Hematopoietic multipotent progenitor cell treated with erythropoietin and hydrocortisone succinate and interleukin-3 and kit ligand, for 6 days (in vitro differentiated cells): ENCODE data around the gene TRPM2.
"Not testable (repeated sequence)": the region's sequence is repeated elsewhere in the genome, so short reads cannot be mapped to it uniquely, and the experiment has no call there.

Experiments
- DNase-seq: peaks from one replicate; pipeline ENCODE4 v3.0.0-alpha.2; 2015

Gene TRPM2

DNA sequence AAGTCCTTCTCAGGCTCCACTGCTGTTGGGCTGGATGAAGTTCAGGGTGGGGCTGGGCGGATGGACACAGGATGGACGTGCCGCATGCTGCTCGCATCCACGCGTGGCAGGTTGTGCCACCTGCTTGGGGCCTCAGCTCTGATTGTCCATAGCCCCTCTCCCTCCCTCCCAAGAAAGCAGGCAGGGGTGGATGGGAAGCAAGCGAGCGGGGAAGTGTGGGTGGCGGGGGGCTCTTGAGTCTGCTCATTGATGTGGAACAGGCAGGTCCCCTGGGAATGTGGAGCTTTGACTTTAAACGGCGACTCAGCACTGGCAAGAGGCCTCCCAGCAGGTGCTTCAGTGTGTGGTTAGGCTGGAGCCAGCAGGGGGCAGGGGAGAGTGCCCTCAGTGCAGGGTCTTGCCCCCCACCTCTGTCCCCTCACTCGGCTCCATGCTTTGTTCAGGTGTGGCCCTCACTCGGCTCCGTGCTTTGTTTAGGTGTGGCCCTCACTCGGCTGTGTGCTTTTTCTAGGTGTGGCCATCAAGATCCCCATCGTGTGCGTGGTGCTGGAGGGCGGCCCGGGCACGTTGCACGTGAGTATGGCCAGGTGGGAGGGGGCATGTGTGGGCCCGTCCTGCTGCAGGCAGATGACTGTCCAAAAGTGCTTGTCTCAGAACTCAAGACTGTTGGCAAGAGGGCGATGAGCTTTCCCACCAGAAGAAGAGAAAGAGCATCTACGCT, 23.9 kb downstream of the TRPM2 start:
- DNase-seq: peak; percentile 10

DNA sequence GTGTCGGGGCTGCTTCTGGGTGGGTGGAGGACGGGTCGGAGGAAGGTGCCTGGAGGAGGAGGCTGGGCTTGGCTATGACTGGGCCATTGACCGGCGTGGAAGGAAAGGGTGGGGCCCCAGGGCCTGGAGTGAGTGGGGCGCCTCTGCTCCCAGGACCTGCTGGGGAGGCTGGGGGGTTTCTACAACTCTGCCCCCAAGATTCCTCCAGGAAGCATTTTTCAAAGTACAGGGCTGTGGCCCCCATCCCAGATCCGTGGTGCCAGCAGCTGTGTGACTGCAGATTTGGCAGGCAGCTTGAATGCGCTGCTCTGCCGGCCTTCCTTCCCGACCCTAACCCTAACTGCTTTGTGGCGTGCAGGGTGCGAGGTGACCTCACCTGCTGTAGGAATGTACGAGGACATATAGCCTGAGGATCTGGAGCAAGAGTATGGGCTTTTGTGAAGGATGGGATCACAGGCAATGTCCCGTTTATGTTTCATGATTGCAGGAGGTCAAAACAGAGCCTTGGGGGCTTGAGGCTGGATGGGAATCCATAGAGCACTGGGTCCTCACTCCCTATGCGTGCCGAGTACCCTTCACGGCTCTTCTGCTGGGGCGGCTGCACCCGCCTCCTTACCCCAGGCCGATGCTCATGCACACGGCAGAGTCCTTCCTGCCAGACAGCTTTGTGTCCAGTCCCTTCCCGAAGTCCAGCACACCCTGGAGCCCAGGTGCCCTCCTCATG, 24.7 kb downstream of the TRPM2 start:
- no peak for DNase-seq

DNA sequence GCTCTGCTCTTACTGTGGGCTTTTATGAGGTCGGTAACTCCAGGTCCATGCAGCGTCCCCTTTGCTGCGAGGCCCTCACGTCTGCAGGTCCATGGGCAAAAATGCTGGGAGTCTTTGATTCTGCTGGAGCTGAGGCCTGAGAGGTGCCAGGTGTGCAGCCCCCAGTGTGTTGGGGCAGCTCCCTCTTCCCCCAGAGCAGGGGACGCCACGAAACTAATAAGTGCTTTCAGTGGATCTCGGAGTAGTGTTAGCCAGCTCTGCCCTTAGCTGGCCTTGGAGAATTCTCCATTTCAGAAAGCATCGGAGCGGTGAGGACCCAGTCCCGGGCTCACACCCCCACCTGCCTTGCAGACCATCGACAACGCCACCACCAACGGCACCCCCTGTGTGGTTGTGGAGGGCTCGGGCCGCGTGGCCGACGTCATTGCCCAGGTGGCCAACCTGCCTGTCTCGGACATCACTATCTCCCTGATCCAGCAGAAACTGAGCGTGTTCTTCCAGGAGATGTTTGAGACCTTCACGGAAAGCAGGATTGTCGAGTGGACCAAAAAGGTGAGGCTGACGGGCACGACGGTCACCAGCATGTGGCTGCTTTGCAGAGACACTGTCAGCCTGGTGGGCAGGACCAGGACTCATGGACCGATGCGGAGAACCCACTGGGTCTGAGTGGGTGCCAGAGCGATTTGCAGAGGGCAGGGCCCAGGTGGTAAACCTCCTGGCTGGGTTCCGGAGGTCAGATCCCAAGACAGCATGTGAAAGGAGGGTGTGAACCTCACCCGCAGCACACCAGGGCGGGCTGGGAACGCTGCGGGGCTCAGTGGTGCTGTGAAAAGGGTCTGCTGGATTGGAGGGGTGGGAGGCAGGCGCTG, 25.5 kb downstream of the TRPM2 start:
- no peak for DNase-seq

DNA sequence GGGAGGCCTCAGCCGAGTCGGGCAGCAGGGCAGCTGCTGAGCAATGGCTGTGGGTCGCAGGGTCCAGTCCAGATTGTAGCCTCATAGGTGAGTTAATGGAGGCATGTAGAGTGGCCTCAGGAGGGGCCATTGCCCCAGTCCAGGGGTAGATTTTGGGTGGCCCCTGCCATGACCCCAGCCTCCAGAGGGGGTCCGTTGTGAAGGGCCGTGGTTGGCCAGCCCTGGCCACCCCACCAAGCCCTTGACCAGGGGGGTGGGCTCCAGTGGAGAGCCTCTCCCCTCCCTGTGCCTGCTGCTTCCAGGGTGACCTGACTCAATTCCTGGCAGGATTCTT, 26.1 kb downstream of the TRPM2 start:
- no peak for DNase-seq

DNA sequence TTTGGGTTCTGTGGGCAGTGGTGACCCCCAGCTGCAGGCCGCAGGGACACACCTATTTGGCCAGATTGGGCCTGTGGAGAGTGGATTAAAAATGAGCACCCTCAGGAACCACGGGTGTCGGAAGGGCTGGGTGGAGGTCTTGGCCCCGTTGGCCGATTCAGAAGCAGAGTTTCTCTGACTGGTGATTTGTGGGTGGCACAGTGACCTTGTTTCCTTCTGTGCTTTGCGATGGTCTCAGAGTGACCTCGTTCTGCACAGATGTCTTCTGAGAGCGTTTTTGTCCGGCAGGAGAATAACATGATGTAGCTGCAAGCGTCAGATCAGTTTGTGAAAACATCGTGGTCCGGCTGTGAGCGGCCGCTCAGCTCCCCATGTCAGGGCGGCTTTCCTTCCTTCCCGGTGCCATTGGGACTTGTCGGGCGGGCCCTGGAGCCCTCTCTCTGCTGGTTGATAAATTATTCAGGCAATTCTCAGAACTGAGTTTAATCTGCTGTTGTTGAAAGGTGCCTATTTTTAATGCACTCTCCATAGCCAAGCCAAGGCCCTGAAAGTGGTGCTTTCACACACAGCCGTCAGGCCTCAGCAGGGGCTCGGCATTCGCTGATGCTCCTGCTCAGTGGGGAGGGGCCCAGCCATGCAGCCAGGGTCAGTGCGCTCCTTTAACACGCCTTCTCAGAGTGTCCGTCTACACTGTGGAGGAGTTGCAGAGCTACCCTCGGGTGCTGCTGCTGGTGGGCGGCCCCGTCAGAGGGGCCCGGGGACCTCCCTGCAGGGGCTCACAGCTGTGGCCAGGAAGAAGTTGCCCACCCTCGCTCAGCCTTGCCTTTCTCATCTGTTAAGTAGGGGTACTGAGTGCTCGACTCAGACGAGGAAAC, 26.8 kb downstream of the TRPM2 start:
- no peak for DNase-seq

DNA sequence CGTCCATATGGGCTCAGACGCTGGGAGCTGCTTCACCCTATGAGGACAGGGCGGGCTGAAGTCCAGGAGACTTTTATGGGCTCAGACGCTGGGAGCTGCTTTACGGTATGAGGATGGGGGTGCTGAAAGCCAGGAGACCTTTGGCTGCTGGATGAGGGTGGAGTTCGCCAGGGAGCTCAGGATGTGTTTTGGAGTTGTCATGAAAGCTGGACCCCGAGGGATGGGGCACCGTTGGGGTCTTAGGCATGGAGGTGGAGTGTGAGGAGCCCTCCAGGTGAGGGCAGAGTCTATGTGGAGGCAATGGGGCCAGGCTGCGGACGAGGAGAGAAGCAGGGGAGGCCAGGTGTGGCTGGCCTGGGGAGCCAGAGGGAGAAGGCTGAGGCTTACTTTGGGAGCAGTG, 27.5 kb downstream of the TRPM2 start:
- DNase-seq: no peak

DNA sequence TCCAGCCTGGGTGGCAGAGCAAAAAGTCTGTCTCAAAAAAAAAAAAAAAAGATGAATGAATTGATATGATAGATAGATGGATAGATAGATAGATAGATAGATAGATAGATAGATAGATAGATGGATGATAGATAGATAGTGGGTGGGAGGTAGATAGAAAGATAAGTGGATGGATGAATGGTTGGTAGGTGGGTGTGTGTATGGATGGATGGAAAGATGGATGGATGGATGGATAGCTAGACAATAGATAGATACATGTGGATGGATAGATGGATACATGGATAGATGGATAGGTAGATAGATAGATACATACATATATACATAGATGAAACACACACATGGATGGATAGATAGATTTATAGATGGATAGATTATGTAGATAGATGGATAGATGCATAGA, 28.5 kb downstream of the TRPM2 start:
- no peak for DNase-seq

DNA sequence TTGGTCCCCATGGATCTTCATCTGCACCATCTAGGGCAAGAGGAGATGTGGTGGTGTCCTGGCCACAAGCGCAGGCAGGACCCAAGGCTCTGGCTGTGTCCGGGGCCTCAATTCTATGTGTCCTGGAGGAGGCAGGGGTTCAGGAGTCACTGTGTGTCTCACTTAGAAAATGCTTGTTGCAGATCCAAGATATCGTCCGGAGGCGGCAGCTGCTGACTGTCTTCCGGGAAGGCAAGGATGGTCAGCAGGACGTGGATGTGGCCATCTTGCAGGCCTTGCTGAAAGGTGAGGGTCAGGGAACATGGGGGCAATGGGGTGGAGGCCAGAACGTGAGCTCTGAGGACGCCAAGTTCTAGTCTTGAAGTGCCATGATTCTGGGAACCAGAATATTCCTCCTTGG, 29.1 kb downstream of the TRPM2 start:
- DNase-seq: no peak

DNA sequence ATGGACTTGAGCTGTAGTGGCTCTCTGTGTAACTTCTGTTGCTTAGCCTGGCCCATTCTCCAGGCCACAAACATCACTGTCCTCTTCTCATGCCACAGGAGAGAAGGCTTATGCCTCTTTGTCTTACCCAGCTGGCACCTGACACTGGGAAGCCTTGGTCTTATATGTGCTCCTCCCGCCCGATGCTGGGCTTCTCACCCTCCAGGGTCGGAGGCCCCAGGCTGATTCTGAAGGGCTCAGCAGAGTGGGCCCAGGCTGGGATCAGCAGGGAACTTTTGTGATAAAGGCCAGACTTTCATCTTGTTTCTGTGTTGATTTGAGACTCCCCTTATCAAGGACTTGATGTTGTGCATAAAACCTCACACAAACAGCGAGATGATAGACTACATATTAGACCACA, 29.8 kb downstream of the TRPM2 start:
- DNase-seq: no peak

DNA sequence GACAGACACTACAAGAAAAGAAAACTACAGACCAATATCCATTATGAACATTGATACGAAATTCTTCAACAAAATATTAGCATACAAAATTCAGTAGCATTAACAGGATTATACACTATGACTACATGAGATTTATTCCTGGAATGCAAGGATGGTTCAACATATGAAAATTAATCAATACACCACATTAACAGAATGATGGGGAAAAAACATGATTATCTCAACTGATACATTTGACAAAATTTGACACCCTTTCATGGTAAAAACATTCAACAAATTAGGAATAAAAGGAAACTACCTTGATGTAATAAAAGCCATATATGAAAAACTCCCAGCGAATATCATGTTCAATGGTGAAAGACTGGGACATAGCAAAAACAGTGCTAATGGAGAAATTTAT, 31.5 kb downstream of the TRPM2 start:
- DNase-seq: no peak

DNA sequence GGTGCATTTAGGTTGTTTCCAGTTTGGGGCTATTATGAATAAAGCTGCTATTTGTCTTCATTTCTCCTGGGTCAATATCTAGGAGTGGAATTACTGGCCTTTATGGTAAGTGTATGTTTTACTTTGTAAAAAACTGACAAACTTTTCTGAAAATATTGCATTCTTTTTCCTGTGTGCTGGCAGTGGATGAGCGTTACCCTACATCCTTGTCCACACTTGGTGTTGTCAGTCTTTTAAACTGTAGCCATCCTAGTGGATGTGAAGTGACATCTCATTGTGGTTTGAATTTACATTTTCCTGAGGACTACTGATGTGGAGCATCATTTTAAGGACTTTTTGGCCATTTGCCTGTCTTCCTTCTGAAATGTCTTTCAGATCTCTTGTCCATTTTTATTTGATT, 35.9 kb downstream of the TRPM2 start:
- DNase-seq: no peak

DNA sequence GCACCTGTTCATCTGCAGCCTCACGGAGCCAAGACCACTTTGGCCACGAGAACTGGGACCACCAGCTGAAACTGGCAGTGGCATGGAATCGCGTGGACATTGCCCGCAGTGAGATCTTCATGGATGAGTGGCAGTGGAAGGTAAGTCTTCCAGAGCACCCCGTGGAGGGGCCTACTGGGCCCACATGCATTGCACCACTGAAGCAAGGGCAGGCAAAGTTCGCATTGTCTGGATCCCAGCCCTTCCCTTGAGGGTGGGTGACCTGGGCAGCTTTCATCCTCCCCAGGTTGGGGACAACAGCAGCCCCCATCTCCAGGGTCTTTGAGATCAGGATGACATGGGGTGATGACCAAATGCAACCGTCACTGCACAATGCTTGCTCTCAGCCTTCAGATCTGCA, 37.5 kb downstream of the TRPM2 start:
- DNase-seq: no peak

DNA sequence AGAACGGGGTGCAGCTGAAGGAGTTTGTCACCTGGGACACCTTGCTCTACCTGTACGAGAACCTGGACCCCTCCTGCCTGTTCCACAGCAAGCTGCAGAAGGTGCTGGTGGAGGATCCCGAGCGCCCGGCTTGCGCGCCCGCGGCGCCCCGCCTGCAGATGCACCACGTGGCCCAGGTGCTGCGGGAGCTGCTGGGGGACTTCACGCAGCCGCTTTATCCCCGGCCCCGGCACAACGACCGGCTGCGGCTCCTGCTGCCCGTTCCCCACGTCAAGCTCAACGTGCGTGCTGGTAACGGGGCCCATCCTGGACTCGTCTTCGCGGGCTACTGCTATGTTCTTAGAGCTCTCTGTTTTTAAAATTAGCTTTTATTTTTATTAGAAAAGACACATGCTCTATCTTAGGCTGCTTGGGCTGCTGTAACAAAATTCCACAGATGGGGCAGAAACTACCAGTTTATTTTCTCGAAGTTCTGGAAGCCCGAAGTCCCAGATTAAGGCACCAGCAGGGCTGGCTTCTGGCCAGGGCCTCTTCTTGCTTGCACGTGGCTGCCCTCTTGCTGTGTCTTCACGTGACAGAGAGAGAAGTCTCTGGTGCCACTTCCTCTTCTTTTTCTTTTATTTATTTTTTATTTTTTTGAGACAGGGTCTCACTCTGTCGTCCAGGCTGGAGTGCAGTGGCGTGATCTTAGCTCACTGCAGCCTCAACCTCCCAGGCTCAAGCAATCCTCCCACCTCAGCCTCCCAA, 38.1 kb downstream of the TRPM2 start:
- DNase-seq: peak; percentile 65

DNA sequence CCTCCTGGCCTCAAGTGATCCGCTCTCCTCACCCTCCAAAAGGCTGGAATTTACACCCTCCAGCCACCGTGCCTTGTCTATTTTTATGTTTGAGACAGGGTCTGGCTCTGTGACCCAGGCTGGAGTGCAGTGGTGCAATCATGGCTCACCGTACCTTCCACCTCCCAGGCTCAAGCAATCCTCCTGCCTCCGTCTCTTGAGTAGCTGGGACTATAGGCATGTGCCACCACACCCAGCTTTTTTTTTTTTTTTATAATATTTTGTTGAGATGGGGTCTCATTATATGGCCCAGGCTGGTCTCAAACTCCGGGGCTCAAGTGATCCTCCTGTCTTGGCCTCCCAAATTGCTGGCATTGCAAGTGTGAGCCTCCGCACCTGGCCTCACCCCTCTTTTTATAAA, 38.8 kb downstream of the TRPM2 start:
- no peak for DNase-seq

DNA sequence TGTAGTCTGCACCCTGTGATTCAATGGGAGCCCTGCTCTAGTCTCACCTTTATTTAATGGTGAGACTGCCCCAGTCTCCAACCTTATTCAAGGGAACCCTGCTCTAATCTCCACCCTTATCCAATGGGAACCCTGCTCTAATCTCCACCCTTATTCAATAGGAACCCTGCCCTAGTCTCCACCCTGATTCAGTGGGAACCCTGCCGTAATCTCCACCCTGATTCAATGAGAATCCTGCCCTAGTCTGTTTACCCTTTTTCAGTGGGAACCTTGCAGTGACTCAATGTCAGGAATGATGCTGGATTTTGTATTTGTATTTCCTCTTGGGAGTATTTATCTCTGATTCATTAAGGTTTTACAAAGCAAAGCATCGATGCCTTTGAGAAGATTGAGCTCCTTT, 39.5 kb downstream of the TRPM2 start:
- no peak for DNase-seq

DNA sequence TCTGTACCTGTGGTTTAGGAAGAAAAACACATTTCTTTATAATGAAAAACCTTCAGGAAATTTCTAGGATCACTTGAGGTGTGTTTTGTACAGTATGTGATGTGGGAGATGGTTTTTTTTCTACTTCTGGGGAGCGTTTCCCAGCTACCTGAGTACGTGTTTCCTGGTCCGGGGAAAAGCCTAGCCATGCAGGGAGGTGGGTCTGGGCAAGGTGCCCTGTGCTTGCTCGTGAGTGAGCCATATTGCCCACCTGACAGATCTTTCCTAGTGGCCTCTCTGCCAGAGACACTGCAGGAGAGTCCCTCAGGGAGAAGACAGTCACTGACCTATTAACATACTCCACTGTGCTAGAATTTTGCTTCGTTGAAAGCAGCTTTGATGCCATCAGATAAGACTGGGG, 41.3 kb downstream of the TRPM2 start:
- no peak for DNase-seq

DNA sequence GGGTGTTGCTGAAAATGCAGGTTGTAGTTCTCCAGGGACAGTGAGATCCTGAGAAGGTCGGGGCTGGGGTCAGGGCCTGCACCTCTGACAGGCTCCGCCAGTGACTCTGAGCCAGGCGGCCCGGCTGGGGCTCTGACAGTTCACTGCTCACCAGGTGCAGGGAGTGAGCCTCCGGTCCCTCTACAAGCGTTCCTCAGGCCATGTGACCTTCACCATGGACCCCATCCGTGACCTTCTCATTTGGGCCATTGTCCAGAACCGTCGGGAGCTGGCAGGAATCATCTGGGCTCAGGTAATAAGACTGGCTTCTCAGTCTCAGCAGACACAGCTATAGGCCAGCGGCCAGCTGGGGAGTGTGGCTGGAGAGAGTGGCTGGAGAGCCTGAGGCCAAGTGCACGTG, 41.8 kb downstream of the TRPM2 start:
- DNase-seq: no peak

DNA sequence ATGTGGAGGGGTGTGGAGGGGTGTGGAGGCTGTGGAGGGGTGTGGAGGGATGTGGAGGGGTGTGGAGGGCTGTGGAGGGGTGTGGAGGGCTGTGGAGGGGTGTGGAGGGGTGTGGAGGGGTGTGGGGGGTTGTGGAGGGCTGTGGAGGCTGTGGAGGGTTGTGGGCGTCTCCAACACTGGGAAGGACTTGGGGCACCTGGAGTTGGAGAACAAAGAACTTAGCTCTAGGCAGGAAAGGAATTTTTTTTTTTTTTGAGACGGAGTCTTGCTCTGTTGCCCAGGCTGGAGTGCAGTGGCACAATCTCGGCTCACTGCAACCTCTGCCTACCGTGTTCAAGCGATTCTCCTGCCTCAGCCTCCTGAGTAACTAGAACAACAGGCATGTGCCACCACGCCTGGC, 43.4 kb downstream of the TRPM2 start:
- not testable (repeated sequence) for DNase-seq

DNA sequence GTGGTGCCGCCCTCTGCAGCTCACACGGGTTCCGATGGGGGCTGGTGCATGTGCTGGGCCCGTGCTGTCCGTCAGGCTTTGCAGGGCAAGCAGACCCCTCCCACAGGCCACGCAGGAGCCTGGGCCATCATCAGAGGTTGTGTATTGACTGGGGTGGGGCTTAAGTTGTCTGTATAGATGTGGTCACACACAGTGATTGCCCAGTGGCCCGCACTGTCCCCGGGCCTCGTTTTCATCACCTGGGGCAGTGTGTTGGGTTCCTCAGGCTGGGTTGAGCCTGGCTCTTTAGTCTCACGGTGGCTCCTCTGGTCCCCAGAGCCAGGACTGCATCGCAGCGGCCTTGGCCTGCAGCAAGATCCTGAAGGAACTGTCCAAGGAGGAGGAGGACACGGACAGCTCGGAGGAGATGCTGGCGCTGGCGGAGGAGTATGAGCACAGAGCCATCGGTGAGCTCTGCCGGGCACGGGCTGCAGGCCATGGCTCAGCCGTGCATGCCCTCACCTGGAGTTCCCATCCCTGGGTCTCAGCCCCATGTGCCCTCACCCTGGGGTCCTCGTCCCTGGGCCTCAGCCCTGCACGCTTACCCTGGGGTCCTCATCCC, 44.1 kb downstream of the TRPM2 start:
- DNase-seq: no peak

DNA sequence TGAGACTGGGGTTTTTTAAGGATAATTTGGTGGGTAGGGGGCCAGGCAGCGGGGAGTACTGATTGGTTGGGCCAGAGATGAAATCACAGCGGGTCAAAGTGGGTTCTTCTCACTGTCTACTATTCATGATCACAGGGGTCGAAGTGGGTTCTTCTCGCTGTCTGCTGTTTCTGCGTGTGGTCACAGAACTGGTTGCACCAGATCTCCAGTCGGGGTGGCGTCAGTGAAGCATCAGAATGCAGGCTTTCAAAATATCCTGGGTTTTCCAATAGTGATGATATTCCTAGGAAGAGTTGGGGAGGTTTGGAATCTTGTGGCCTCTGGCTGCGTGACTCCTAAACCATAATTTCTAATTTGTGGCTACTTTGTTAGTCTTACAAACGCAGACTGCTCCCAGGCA, 45.1 kb downstream of the TRPM2 start:
- DNase-seq: no peak

DNA sequence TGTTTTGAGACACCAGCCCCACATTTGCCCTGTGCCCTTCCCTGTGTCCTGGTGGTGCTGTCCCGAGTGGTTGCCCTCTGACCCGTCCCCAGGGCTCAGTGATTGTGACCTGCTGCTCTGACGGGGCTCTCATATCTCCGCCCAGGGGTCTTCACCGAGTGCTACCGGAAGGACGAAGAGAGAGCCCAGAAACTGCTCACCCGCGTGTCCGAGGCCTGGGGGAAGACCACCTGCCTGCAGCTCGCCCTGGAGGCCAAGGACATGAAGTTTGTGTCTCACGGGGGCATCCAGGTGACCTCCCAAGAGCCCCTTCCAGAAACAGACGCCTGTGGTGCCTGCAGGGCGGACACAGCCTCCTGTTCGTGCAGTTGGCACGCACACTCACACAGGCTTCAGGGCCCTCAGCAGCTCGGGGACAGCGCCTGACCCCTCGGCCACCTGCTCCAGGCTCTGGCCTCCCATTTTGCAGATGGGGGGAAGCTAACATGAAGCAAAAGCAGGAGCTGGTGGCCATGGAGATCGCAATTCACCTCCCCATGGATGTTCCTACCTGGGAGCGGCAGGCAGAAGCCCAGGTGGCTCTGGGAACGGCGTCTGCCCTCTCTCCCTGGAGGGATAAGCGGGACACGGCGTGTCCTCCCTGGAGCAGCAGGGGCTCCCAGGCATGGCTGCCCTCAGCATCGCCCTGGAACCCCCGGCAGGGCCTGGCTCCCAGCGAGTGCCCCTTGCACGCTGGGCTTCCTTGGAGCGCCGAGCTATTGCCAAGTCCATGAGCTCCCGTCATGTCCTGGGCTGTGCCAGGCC, 45.9 kb downstream of the TRPM2 start:
- DNase-seq: no peak
